PFSK-1 (cell line): ENCODE results near the gene BRI3BP.

Experiments used
- POLR2AphosphoS5 ChIP-seq: IDR thresholded peaks from 2 replicates; pipeline ENCODE4 v1.6.1; 2012; ENCODE audit warnings: low read depth, mild to moderate bottlenecking, control low read depth, low read length, moderate library complexity
- TAF1 ChIP-seq: IDR thresholded peaks from 2 replicates; pipeline ENCODE4 v1.6.1; 2012; ENCODE audit warnings: low read length, control low read depth, borderline replicate concordance; ENCODE audit not compliant: insufficient read depth
- TF ChIP-seq, protein P1 (sequence below), 2 experiments: IDR thresholded peaks; 2 replicates each; pipeline versions ENCODE4 v1.6.1 to v1.8.0; 2011 to 2012; ENCODE audit warnings: low read depth in 2 of 2, low read length in 2 of 2, control low read depth in 1 of 2, inconsistent platforms in 1 of 2, mild to moderate bottlenecking in 1 of 2, moderate library complexity in 1 of 2; ENCODE audit not compliant: insufficient read depth in 1 of 2

- TF ChIP-seq POLR2AphosphoS5 (no peak), TAF1 (no peak)
- TF ChIP-seq, protein P1, sequence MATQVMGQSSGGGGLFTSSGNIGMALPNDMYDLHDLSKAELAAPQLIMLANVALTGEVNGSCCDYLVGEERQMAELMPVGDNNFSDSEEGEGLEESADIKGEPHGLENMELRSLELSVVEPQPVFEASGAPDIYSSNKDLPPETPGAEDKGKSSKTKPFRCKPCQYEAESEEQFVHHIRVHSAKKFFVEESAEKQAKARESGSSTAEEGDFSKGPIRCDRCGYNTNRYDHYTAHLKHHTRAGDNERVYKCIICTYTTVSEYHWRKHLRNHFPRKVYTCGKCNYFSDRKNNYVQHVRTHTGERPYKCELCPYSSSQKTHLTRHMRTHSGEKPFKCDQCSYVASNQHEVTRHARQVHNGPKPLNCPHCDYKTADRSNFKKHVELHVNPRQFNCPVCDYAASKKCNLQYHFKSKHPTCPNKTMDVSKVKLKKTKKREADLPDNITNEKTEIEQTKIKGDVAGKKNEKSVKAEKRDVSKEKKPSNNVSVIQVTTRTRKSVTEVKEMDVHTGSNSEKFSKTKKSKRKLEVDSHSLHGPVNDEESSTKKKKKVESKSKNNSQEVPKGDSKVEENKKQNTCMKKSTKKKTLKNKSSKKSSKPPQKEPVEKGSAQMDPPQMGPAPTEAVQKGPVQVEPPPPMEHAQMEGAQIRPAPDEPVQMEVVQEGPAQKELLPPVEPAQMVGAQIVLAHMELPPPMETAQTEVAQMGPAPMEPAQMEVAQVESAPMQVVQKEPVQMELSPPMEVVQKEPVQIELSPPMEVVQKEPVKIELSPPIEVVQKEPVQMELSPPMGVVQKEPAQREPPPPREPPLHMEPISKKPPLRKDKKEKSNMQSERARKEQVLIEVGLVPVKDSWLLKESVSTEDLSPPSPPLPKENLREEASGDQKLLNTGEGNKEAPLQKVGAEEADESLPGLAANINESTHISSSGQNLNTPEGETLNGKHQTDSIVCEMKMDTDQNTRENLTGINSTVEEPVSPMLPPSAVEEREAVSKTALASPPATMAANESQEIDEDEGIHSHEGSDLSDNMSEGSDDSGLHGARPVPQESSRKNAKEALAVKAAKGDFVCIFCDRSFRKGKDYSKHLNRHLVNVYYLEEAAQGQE (IDR thresholded peaks at IDR 0.05; ENCODE audit: insufficient read depth in 1 of 2, low read depth in 2 of 2, low read length in 2 of 2), result no peak
These were observed 8.2 kb downstream of the BRI3BP start for GRCh38 chr12:125001636-125002035.
